WERI-Rb-1 (cell line): ENCODE measurements around the gene BUD31.

Experiments
- DNase-seq: peaks from one replicate; pipeline ENCODE4 v3.0.0-alpha.2; 2020
- H3K27ac ChIP-seq: fragments of 250-450 bp; sonication (Bioruptor Pico); 2 replicates; pipeline ENCODE4 v1.5.1; 2020; ENCODE audit warnings: mild to moderate bottlenecking, moderate library complexity
- H3K27me3 ChIP-seq: fragments of 250-450 bp; sonication (Bioruptor Pico); 2 replicates; pipeline ENCODE4 v1.5.1; 2021; ENCODE audit warnings: mild to moderate bottlenecking, low read depth, moderate library complexity; ENCODE audit not compliant: insufficient read depth, severe bottlenecking
- H3K36me3 ChIP-seq: fragments of 250-450 bp; sonication (Bioruptor Pico); 2 replicates; pipeline ENCODE4 v1.5.1; 2020; ENCODE audit warnings: mild to moderate bottlenecking, moderate library complexity
- H3K4me3 ChIP-seq: 2 replicates; pipeline ENCODE4 v1.5.1; 2011; ENCODE audit warnings: low read depth, mild to moderate bottlenecking, control low read depth, low read length
- H3K9me3 ChIP-seq: fragments of 250-450 bp; sonication (Bioruptor Pico); 2 replicates; pipeline ENCODE4 v1.5.1; 2021; ENCODE audit warnings: mild to moderate bottlenecking, moderate library complexity; ENCODE audit not compliant: severe bottlenecking
- CTCF ChIP-seq: IDR thresholded peaks from 2 replicates; pipeline ENCODE4 v1.5.1; 2011; ENCODE audit warnings: low read depth, mild to moderate bottlenecking, control low read depth, inconsistent platforms, low read length

BUD31 gene

DNA sequence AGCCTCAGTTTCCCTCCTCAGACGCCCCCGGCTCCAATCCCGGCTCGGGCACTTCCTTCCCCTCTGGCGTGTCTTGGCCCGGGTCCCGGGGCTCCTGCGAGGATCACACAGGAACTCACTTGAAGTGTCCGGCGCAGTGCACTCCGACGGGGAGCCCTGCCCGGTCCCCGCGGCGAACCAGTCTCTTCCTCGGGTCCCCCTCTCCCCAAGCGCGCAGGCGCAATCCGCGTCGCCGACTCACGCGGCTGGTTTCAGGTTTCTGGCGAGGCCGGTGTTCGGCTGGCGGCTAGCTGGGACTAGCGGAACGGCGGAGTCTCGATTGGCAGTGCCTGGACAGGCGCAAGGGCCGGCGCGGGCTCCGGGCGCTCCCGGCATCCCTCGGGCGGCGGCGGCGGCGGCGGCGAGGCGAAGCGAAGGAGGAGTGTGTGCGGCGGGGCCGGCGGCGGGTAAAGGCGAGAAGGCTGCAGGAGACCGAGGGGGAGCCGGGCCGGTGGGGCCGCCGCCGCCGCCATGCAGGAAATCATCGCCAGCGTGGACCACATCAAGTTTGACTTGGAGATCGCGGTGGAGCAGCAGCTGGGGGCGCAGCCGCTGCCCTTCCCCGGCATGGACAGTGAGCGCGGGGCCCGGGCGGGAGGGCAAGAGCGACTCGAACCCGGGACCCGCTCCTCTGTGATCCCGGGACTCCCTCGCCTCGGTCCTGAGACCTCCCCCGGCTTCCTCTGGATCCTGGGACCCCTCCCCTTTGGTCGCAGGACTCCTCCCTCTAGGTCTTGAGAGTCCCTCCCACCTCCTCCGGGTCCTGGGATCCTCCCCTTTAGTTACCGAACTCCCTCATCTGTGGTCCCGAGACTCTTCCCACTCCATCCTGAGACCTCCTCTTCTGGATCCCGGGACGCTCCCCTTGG, 30.1 kb downstream of the BUD31 start, which contains the start of the genes CPSF4 and PTCD1:
Gene CPSF4, plus strand, starts transcription at position 371 of the 908 bp plus-strand sequence. Its CDS starts 140 bp downstream, at position 511.
Gene PTCD1, minus strand, starts transcription at position 226 of the 908 bp plus-strand sequence. CDS start 3,556 bp downstream, outside the sequence.
- no peak for TF ChIP-seq CTCF
- DNase-seq, result peak; percentile 97
- no peaks in the 10 kb centered on the region for H3K9me3 ChIP-seq
- H3K27ac ChIP-seq, result peak within 1 kb of the TSS; percentile 95
- no peaks in the 10 kb centered on the region for H3K27me3 ChIP-seq
- H3K36me3 ChIP-seq, result peaks cover 46% of the 10 kb centered on the region
- H3K4me3 ChIP-seq, result peak within 1 kb of the TSS; percentile 85

DNA sequence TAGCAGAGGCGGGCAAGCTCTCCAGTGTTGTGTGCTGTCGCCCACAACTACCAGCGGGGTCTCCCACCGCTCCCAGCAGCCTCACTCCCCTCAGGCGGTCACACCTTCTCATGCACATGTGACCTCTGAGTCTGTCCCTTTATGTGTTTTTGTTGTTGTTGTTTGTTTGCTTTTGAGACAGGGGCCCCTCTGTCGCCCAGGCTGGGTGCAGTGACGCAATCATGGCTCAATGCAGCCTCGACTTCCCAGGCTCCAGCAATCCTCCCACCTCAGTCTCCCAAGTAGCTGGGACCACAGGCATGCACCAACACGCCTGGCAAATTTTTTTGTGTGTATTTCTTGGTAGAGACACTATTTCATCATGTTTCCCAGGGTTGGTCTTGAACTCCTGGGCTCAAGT, 31.4 kb downstream of the BUD31 start:
- Histone ChIP-seq H3K4me3 (no peak overlapping the region), H3K36me3 (peaks cover 52% of the 10 kb centered on the region), H3K27ac (no peak overlapping the region), H3K27me3 (no peaks in the 10 kb centered on the region), H3K9me3 (no peaks in the 10 kb centered on the region)
- no peak for TF ChIP-seq CTCF
- no peak for DNase-seq

GRCh38 chr7:99446096-99446495, 37.3 kb downstream of the BUD31 start:
- Histone ChIP-seq H3K27me3 (no peaks in the 10 kb centered on the region), H3K4me3 (no peak overlapping the region), H3K36me3 (peaks cover 85% of the 10 kb centered on the region), H3K9me3 (no peaks in the 10 kb centered on the region), H3K27ac (no peak overlapping the region)
- TF ChIP-seq CTCF, result no peak
- no peak for DNase-seq

DNA sequence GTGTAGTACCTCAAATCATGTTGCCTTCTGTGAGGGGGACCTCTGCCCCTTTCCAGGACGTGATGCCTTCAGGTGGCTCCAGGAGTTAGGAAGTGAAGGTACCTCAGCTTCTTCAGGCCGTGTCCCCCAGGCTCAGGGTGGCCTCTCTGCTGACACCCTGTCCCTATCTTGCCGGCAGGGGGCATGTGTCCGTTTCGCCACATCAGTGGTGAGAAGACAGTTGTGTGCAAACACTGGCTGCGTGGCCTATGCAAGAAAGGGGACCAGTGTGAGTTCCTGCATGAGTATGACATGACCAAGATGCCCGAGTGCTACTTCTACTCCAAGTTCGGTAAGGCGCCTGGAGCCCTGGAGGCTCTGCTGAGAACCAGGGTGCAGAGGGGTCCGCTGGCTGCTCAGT, 39.2 kb downstream of the BUD31 start:
- H3K36me3 ChIP-seq, result peaks cover 88% of the 10 kb centered on the region
- H3K27me3 ChIP-seq, result no peaks in the 10 kb centered on the region
- no peaks in the 10 kb centered on the region for H3K9me3 ChIP-seq
- H3K4me3 ChIP-seq, result no peak overlapping the region
- no peak for TF ChIP-seq CTCF
- H3K27ac ChIP-seq, result no peak overlapping the region
- no peak for DNase-seq

DNA sequence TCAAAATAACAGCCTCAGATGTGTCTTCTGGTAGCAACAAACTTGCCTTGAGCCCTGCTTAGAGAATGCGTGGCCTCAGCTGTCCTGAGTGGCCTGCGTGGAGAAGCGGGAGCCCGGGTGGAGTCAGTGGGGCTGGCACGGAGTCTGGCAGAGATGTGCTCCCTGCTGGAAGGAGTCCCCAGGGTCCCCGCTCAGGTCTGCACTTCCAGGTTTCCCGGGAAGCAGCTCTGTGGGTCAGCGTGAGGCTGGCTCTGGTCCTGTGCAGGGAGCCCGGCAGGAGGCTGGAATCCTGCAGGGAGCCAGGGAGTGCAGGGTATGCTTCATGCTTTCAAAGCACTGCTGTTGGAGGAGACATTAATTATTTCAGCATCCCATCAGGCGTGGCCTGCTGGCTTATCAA, 40.1 kb downstream of the BUD31 start:
- H3K36me3 ChIP-seq, result peaks cover 86% of the 10 kb centered on the region
- no peaks in the 10 kb centered on the region for H3K9me3 ChIP-seq
- TF ChIP-seq CTCF, result no peak
- no peak overlapping the region for H3K27ac ChIP-seq
- no peak overlapping the region for H3K4me3 ChIP-seq
- no peak for DNase-seq
- H3K27me3 ChIP-seq, result no peaks in the 10 kb centered on the region
